LHCN-M2 (cell line): Measurements from ENCODE around the gene TBX6. TPM values are rescaled to one million over a fixed set of nuclear protein-coding genes. Genes with fewer than 3 reads are reported as not detected.
"Not testable (repeated sequence)": the region's sequence is repeated elsewhere in the genome, so short reads cannot be mapped to it uniquely, and the experiment has no call there.

Source experiments
- DNase-seq: peaks from one replicate; pipeline ENCODE4 v3.0.0-alpha.2; 2012; ENCODE audit warnings: low read depth
- total RNA-seq: library from RNA; depleted of rRNA; stranded (reverse); fragments of >200 nt; gene quantifications from 2 replicates; pipeline ENCODE4 v1.2.3, GENCODE V29; 2014

TBX6 gene
- total RNA-seq, 1 experiment from 2014 or later: 0.29 TPM

GRCh38 chr16:30066761-30067583 is 24.8 kb downstream of the TBX6 start:
- DNase-seq: peak; percentile 62

GRCh38 chr16:30065943-30066760 is 25.6 kb downstream of the TBX6 start:
- DNase-seq: peak; percentile 64

- DNase-seq: peak; percentile 99
Observed at GRCh38 chr16:30065102-30065942, 26.4 kb downstream of the TBX6 start, which contains the start of gene ALDOA. Gene ALDOA, plus strand, starts transcription at chr16:30065760. Its CDS starts 1,138 bp downstream, at chr16:30066898.

GRCh38 chr16:30064729-30065101 is 27.0 kb downstream of the TBX6 start:
- no peak for DNase-seq

- DNase-seq: peak; percentile 64
Observed at GRCh38 chr16:30063893-30064728, 27.6 kb downstream of the TBX6 start.

GRCh38 chr16:30063278-30063892 is 28.3 kb downstream of the TBX6 start:
- peak; percentile 62 for DNase-seq

- DNase-seq: peak; percentile 46
Observed at GRCh38 chr16:30060836-30061554, 30.7 kb downstream of the TBX6 start.

GRCh38 chr16:30060346-30060745 is 31.4 kb downstream of the TBX6 start:
- DNase-seq: no peak

- no peak for DNase-seq
Observed at GRCh38 chr16:30054959-30055553, 36.7 kb downstream of the TBX6 start.

- no peak for DNase-seq
Observed at GRCh38 chr16:30054451-30054850, 37.3 kb downstream of the TBX6 start.

- peak; percentile 46 for DNase-seq
Observed at GRCh38 chr16:30053376-30054015, 38.2 kb downstream of the TBX6 start.

- DNase-seq: peak; percentile 89
Observed at GRCh38 chr16:30052671-30053372, 38.9 kb downstream of the TBX6 start.

GRCh38 chr16:30051518-30051917 is 40.2 kb downstream of the TBX6 start:
- peak; percentile 58 for DNase-seq

GRCh38 chr16:30049871-30050270 is 41.9 kb downstream of the TBX6 start:
- no peak for DNase-seq

- DNase-seq: no peak
Observed at GRCh38 chr16:30046588-30046987, 45.1 kb downstream of the TBX6 start.

- DNase-seq: no peak
Observed at GRCh38 chr16:30046178-30046577, 45.5 kb downstream of the TBX6 start.

GRCh38 chr16:30041841-30042240 is 49.9 kb downstream of the TBX6 start:
- DNase-seq: peak; percentile 44

GRCh38 chr16:30040690-30041089 is 51.0 kb downstream of the TBX6 start:
- DNase-seq: not testable (repeated sequence)
